MCF 10A (cell line): ENCODE results near the gene PTGS1. TPM values are rescaled to one million over a fixed set of nuclear protein-coding genes. Genes with fewer than 3 reads are reported as not detected.

Experiments used
- BruUV-seq: library from RNA; stranded (reverse); fragments of 400-500 nt; replicated peaks from 2 replicates; lab custom pipeline; 2021; lab: Mats Ljungman, UMichigan
- CTCF ChIA-PET: fragments of 300-600 bp; sonication (Branson Sonifier 250); formaldehyde crosslinking; extraction: SDS; loops from one replicate; lab custom pipeline; 2021; ENCODE audit warnings: antibody characterized with exemption, inconsistent platforms; lab: Yijun Ruan, JAX
- POLR2A ChIA-PET: fragments of 300-600, 350-650 bp; sonication (Branson Sonifier 250); formaldehyde crosslinking; extraction: SDS; loops from one replicate; lab custom pipeline; 2020; ENCODE audit warnings: antibody characterized with exemption, inconsistent platforms; lab: Yijun Ruan, JAX
- DNase-seq: peaks from one replicate; pipeline ENCODE4 v3.0.0-alpha.2; 2018; ENCODE audit not compliant: unreplicated experiment
- H3K27ac Mint-ChIP-seq: one replicate; pipeline ENCODE4 v1.8.0; 2022; ENCODE audit warnings: mild to moderate bottlenecking, low read depth, mixed read lengths; ENCODE audit not compliant: unreplicated experiment
- H3K27me3 Mint-ChIP-seq: one replicate; pipeline ENCODE4 v1.8.0; 2022; ENCODE audit warnings: mixed read lengths; ENCODE audit not compliant: insufficient read depth, unreplicated experiment
- H3K36me3 Mint-ChIP-seq: one replicate; pipeline ENCODE4 v1.8.0; 2022; ENCODE audit warnings: mild to moderate bottlenecking, moderate library complexity, mixed read lengths; ENCODE audit not compliant: insufficient read depth, unreplicated experiment
- H3K4me1 Mint-ChIP-seq: one replicate; pipeline ENCODE4 v1.8.0; 2022; ENCODE audit warnings: mixed read lengths; ENCODE audit not compliant: insufficient read depth, unreplicated experiment
- H3K4me3 Mint-ChIP-seq: one replicate; pipeline ENCODE4 v1.8.0; 2022; ENCODE audit warnings: mild to moderate bottlenecking, moderate library complexity, mixed read lengths; ENCODE audit not compliant: unreplicated experiment
- H3K9me3 Mint-ChIP-seq: one replicate; pipeline ENCODE4 v1.8.0; 2022; ENCODE audit warnings: mixed read lengths; ENCODE audit not compliant: unreplicated experiment
- intact Hi-C: fragments of 100-400 bp; cut with micrococcal nuclease; formaldehyde crosslinking; loops from 2 replicates; pipeline ENCODE4 v1.14.1; 2022
- total RNA-seq: library from RNA; stranded (reverse); gene quantifications from 2 replicates; pipeline ENCODE4 v1.2.3, GENCODE V29; 2022
- TF ChIP-seq, protein P1 (sequence below): fragments of 200-600 bp; IDR thresholded peaks from one replicate; pipeline ENCODE4 v1.8.0; 2022; ENCODE audit warnings: antibody characterized with exemption, mild to moderate bottlenecking; ENCODE audit not compliant: unreplicated experiment

Gene PTGS1
- total RNA-seq, 1 experiment from 2014 or later, result 0.70 TPM

DNA sequence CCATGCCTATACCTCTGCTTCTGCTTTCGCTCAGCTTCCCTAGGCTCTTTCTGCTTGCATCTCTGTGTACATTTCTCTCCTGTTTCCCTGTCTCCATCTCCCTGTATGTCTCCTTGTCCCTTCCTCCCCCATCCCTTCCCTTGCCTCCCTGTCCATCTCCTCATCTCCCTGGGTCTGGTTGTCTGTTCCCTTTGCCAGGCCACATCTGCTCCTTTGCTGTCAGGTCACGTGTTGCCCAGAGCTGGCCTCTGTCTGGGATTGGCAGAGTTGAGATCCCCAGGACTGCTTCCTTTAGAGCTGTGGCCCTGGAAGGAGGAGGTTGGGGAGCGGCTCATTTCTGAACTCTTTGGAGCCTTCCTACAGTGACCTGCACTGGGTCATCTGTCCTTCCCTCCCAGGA is 31.8 kb upstream of the PTGS1 start:
- H3K4me1 Mint-ChIP-seq, result peaks cover 7% of the 10 kb centered on the region

DNA sequence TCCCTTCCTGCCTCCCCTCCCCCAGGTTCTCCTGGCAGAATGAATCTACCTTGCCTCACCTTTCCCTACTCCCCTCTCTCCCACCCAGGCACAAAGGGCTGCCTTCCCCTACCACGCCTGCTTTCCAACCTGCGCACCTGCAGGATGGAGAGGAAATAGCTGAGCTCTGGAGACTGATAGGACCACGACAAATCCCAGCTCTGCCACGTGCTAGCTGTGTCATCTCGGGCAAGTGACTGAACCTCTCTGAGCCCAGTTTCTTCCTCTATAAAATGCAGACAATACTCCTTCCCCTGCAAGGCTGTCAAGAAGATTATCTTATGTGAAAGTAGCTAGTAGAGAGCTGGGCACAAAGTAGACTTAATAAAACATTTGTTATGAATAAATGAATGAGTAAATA is 31.2 kb upstream of the PTGS1 start:
- TF ChIP-seq, protein P1, sequence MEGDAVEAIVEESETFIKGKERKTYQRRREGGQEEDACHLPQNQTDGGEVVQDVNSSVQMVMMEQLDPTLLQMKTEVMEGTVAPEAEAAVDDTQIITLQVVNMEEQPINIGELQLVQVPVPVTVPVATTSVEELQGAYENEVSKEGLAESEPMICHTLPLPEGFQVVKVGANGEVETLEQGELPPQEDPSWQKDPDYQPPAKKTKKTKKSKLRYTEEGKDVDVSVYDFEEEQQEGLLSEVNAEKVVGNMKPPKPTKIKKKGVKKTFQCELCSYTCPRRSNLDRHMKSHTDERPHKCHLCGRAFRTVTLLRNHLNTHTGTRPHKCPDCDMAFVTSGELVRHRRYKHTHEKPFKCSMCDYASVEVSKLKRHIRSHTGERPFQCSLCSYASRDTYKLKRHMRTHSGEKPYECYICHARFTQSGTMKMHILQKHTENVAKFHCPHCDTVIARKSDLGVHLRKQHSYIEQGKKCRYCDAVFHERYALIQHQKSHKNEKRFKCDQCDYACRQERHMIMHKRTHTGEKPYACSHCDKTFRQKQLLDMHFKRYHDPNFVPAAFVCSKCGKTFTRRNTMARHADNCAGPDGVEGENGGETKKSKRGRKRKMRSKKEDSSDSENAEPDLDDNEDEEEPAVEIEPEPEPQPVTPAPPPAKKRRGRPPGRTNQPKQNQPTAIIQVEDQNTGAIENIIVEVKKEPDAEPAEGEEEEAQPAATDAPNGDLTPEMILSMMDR, result no peak
- POLR2A ChIA-PET, result interaction anchor here (0.6 to 1.6 kb wide), 5 partner anchors 10 to 821 kb away, joined by 3 to 6 read pairs (median 3); partner anchors contain the start of genes MRRF and RBM18
- H3K4me1 Mint-ChIP-seq, result peaks cover 7% of the 10 kb centered on the region

More for the DNA sequence above, 31.8 kb upstream of the PTGS1 start:
- ChIA-PET CTCF (interaction anchor here (0.6 to 18.2 kb wide), 7 partner anchors 11 to 344 kb away, joined by 3 to 473 read pairs (median 3); no protein-coding TSS in a partner anchor), POLR2A (interaction anchor here (1.3 to 1.6 kb wide), 3 partner anchors 10 to 73 kb away, joined by 3 to 6 read pairs (median 3); partner anchors contain the start of genes MRRF and RBM18)
- H3K4me3 Mint-ChIP-seq, result no peak overlapping the region
- no peaks in the 10 kb centered on the region for H3K9me3 Mint-ChIP-seq
- peaks cover 4% of the 10 kb centered on the region for H3K36me3 Mint-ChIP-seq
- BruUV-seq, result no TSS peak
- DNase-seq, result no peak
- H3K27me3 Mint-ChIP-seq, result peaks cover 20% of the 10 kb centered on the region
- intact Hi-C loops, result no loop called here
- TF ChIP-seq, protein P1, result no peak
- no peak overlapping the region for H3K27ac Mint-ChIP-seq

DNA sequence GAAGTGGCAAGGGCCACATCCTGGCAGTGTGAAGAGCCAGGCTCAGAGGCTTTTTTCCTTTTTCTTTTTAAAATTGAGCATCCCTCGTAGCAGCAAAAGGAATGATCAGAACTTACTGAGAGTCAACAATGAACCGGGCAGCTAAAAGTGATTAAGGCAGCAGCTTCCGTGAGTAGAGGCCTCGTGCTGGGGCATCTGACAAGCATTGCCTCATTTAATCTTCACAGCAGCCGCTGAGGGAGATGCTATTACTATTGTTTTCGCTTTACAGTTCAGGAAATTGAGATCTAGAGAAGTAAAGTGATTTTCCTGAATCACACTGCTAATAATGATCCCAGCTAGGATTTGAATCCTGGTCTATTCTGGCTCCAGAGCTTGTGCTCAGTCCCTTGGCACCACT is 30.7 kb upstream of the PTGS1 start:
- no peak for DNase-seq
- Mint-ChIP-seq H3K27ac (no peak overlapping the region), H3K4me1 (peaks cover 7% of the 10 kb centered on the region), H3K36me3 (no peaks in the 10 kb centered on the region), H3K9me3 (no peaks in the 10 kb centered on the region), H3K27me3 (peaks cover 20% of the 10 kb centered on the region), H3K4me3 (no peak overlapping the region)
- TF ChIP-seq, protein P1, result no peak
- BruUV-seq, result no TSS peak
- ChIA-PET CTCF (interaction anchor here (0.7 to 18.2 kb wide), 6 partner anchors 10 to 244 kb away, joined by 3 to 473 read pairs (median 7); no protein-coding TSS in a partner anchor), POLR2A (interaction anchor here (0.6 to 1.6 kb wide), 4 partner anchors 21 to 821 kb away, joined by 3 to 6 read pairs (median 3); partner anchors contain the start of genes MRRF and RBM18)
- intact Hi-C loops, result no loop called here

More for the DNA sequence above, 31.2 kb upstream of the PTGS1 start:
- BruUV-seq, result no TSS peak
- no peak overlapping the region for H3K4me3 Mint-ChIP-seq
- no peak overlapping the region for H3K27ac Mint-ChIP-seq
- H3K36me3 Mint-ChIP-seq, result peaks cover 2% of the 10 kb centered on the region
- H3K27me3 Mint-ChIP-seq, result peaks cover 20% of the 10 kb centered on the region
- no peak for DNase-seq
- H3K9me3 Mint-ChIP-seq, result no peaks in the 10 kb centered on the region
- CTCF ChIA-PET, result interaction anchor here (0.6 to 18.2 kb wide), 7 partner anchors 10 to 345 kb away, joined by 3 to 473 read pairs (median 3); no protein-coding TSS in a partner anchor
- intact Hi-C loops, result no loop called here

DNA sequence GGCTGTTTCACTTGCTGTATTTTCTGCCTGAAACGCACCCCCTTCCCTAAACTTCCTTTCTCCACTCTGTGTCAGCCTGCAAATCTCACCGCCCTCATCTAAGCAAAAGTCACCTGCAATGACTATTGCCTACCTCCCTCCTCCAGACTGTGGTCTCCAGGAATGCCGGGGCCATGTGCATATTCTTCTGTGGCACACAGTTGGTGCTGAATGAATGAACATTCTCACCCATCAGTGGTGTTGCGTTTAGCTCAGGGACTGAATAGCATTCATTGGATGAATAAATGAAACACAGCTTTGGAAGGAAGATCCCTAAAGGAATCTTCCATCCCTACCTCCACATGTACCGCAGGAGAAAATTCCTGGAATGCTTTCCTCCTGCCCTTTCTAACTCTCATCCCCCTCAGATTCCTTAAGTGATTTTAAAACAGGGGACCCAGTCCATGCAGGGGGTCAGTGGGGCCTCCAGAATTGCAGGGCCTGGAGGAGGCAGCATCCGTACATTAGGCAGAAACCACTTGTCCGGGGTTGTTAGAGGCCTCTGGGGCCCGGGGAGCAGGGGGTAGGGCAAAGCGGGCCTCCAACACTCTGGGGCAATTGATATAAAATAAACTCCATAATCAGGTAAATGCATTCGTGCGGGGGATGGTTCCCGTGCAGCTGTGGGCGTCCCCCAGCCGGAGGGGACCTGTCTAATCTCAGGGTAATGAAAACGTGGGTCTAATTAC is 28.3 kb upstream of the PTGS1 start:
- POLR2A ChIA-PET, result no interaction called here
- intact Hi-C loops, result no loop called here
- TF ChIP-seq, protein P1, result no peak
- no peak overlapping the region for H3K4me3 Mint-ChIP-seq
- H3K4me1 Mint-ChIP-seq, result peaks cover 7% of the 10 kb centered on the region
- peaks cover 20% of the 10 kb centered on the region for H3K27me3 Mint-ChIP-seq
- BruUV-seq, result no TSS peak
- CTCF ChIA-PET, result interaction anchor here (0.9 to 18.2 kb wide), 3 partner anchors 8 to 247 kb away, joined by 3 to 473 read pairs (median 3); no protein-coding TSS in a partner anchor
- no peak for DNase-seq
- no peaks in the 10 kb centered on the region for H3K9me3 Mint-ChIP-seq
- no peak overlapping the region for H3K27ac Mint-ChIP-seq
- no peaks in the 10 kb centered on the region for H3K36me3 Mint-ChIP-seq
